Lung (tissue), 12 donors: ENCODE data around the gene CACNA1G. TPM values are rescaled to one million over a fixed set of nuclear protein-coding genes. Genes with fewer than 3 reads are reported as not detected.

Experiments
- ATAC-seq: fragments of 200-7000 bp; cut with Tn5 transposase; one replicate; pipeline ENCODE4 v1.9.1; 2020; ENCODE audit warnings: moderate number of reproducible peaks; ENCODE audit not compliant: insufficient read depth, low FRiP score
- DNase-seq, 3 donors: peaks; one replicate each; pipeline ENCODE4 v3.0.0-alpha.2; 2013 to 2017
- H3K27ac ChIP-seq, 2 donors: one replicate each; pipeline ENCODE4 v1.5.1; 2013; ENCODE audit warnings: mild to moderate bottlenecking in 2 of 2, moderate library complexity in 2 of 2, control low read depth in 1 of 2, inconsistent platforms in 1 of 2, low read depth in 1 of 2, low read length in 1 of 2
- H3K27me3 ChIP-seq, 3 donors: one replicate each; pipeline ENCODE4 v1.5.1; 2013; ENCODE audit warnings: low read length in 2 of 3; ENCODE audit not compliant: control insufficient read depth in 3 of 3, insufficient read depth in 3 of 3
- H3K36me3 ChIP-seq, 4 donors: one replicate each; pipeline ENCODE4 v1.5.1; 2013; ENCODE audit warnings: low read length in 4 of 4, mild to moderate bottlenecking in 1 of 4, moderate library complexity in 1 of 4; ENCODE audit not compliant: control insufficient read depth in 4 of 4, insufficient read depth in 4 of 4
- H3K4me1 ChIP-seq, 5 donors: one replicate each; pipeline ENCODE4 v1.5.1; 2013; ENCODE audit warnings: low read length in 5 of 5, mild to moderate bottlenecking in 2 of 5, moderate library complexity in 1 of 5; ENCODE audit not compliant: control insufficient read depth in 5 of 5, insufficient read depth in 5 of 5
- H3K4me3 ChIP-seq: one replicate; pipeline ENCODE4 v1.5.1; 2013; ENCODE audit warnings: mild to moderate bottlenecking, control low read depth, moderate library complexity
- H3K9ac ChIP-seq, 2 donors: one replicate each; pipeline ENCODE4 v1.5.1; 2013; ENCODE audit warnings: low read length in 2 of 2, control low read depth in 1 of 2; ENCODE audit not compliant: insufficient read depth in 1 of 2
- H3K9me3 ChIP-seq, 4 donors: one replicate each; pipeline ENCODE4 v1.5.1; 2013; ENCODE audit warnings: low read length in 3 of 4, mild to moderate bottlenecking in 1 of 4, moderate library complexity in 1 of 4; ENCODE audit not compliant: control insufficient read depth in 4 of 4, insufficient read depth in 3 of 4
- CTCF ChIP-seq: IDR thresholded peaks from 2 replicates; pipeline ENCODE4 v1.5.1; 2012; ENCODE audit warnings: mild to moderate bottlenecking; ENCODE audit errors: control extremely low read depth, extremely low read depth
- WGBS, 2 donors: extraction: QIAGEN DNeasy Blood & Tissue Kit; methylation state at CpG; one replicate each; pipeline ENCODE4 v1.1.7; 2013; 5-methylcytosine and 5-hydroxymethylcytosine counted together
- polyA plus RNA-seq, 2 donors: library from polyadenylated mRNA; stranded (reverse); fragments of 200-250 nt; gene quantifications; one replicate each; pipeline ENCODE4 v1.2.1, GENCODE V29; 2013
- total RNA-seq, 2 donors: library from RNA; depleted of rRNA in 1 of 2; stranded (reverse); fragments of >200 nt in 1 of 2; gene quantifications; one replicate each; pipeline ENCODE4 v1.2.1, GENCODE V29; 2014 to 2021
- donor health status: control.
- donor health status: control.
- donor health status: Bipolar disorder and iron deficiency.
- donor health status: healthy.
- donor health status: DM: yes; HTN: yes; CAD: no.

Gene CACNA1G
- total and polyA plus RNA-seq, 4 donors: 0.14 to 3.6 (median 0.24) TPM

GRCh38 chr17:50514388-50514787, 46.1 kb upstream of the CACNA1G start:
- ATAC-seq (no peak), DNase-seq (no peak)
- H3K4me1 ChIP-seq: peaks cover 0 to 19% (median 5%) of the 10 kb centered on the region in 5 donors
- no peak overlapping the region for H3K9ac ChIP-seq
- 73 to 93% methylated on average over 3 of the region's 3 CpGs for WGBS, 2 donors
- no peak overlapping the region for H3K4me3 ChIP-seq
- H3K36me3 ChIP-seq: no peaks in the 10 kb centered on the region
- no peak for TF ChIP-seq CTCF
- no peak overlapping the region for H3K27ac ChIP-seq
- H3K27me3 ChIP-seq: no peaks in the 10 kb centered on the region
- H3K9me3 ChIP-seq: no peaks in the 10 kb centered on the region

- ATAC-seq (no peak), DNase-seq (no peak)
- 69 to 80% methylated on average over 6 of the region's 6 CpGs for WGBS, 2 donors
- H3K4me3 ChIP-seq: no peak overlapping the region
- no peak overlapping the region for H3K27ac ChIP-seq
- no peak overlapping the region for H3K9ac ChIP-seq
- no peaks in the 10 kb centered on the region for H3K36me3 ChIP-seq
- TF ChIP-seq CTCF: no peak
- H3K27me3 ChIP-seq: no peaks in the 10 kb centered on the region
- H3K4me1 ChIP-seq: peaks cover 0 to 19% (median 5%) of the 10 kb centered on the region in 5 donors
- H3K9me3 ChIP-seq: no peaks in the 10 kb centered on the region
Observed at GRCh38 chr17:50514936-50515702, 45.4 kb upstream of the CACNA1G start.

- no peak overlapping the region for H3K4me3 ChIP-seq
- H3K4me1 ChIP-seq: peaks cover 0 to 12% (median 5%) of the 10 kb centered on the region in 5 donors
- H3K27me3 ChIP-seq: no peaks in the 10 kb centered on the region
- no peaks in the 10 kb centered on the region for H3K9me3 ChIP-seq
- H3K9ac ChIP-seq: no peak overlapping the region
- peaks cover 0 to 2% (median 0%) of the 10 kb centered on the region in 4 donors for H3K36me3 ChIP-seq
- no peak overlapping the region for H3K27ac ChIP-seq
- TF ChIP-seq CTCF: no peak
- ATAC-seq (no peak), DNase-seq (no peak)
- WGBS, 2 donors: 69 to 71% methylated on average over 4 of the region's 4 CpGs
Observed at GRCh38 chr17:50517011-50517410, 43.5 kb upstream of the CACNA1G start.
